Stimulated activated CD4-positive, alpha-beta T cell treated with anti-CD3 and anti-CD28 coated beads, TNF-alpha, amount 100 ng/mL, for 1 hour (primary cell): Measurements from ENCODE around the gene NDC1.
"Not testable (repeated sequence)": the region's sequence is repeated elsewhere in the genome, so short reads cannot be mapped to it uniquely, and the experiment has no call there.

Experiments used
- DNase-seq, 3 donors: peaks; one replicate each; pipeline ENCODE4 v3.0.0-alpha.2; 2020; ENCODE audit warnings: low read depth in 3 of 3, low spot score in 1 of 3

The NDC1 gene

GRCh38 chr1:53766194-53766742 is 71.8 kb downstream of the NDC1 start:
- no peak for DNase-seq

DNA sequence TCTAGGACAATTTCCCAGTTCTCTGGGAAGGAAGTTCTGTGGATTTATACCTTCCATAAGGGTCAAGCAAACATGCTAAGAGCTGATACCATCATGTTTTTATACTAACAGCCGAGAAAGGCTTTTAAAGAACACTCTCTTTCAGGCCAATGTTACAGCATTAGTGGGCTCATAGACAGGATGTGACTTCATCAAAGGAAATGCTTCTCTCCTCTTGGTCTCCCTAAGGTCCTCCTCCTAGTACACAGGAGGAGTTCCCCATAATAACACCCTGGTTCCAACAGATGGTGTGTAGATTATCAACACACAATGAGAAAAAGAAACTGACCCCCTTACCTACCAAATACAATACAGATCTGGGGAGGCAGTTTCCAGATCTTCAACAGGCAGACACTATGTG is 72.4 kb downstream of the NDC1 start:
- no peak for DNase-seq

DNA sequence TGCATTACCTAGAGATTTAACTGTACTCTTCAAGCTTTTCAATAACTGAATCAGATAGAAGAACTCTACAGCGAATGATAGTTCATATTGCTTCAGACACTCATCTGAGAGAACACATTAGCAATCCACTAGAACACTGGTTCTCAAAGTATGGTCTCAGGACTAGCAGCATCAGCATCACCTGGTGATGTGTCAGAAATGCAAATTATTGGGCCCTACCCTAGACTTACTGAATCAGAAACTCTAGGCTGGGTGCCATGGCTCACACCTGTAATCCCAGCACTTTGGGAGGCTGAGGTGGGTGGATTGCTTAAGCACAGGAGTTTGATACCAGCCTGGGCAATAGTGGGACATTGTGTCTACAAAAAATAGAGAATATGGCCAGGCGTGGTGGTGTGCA is 74.2 kb downstream of the NDC1 start:
- DNase-seq: no peak

DNA sequence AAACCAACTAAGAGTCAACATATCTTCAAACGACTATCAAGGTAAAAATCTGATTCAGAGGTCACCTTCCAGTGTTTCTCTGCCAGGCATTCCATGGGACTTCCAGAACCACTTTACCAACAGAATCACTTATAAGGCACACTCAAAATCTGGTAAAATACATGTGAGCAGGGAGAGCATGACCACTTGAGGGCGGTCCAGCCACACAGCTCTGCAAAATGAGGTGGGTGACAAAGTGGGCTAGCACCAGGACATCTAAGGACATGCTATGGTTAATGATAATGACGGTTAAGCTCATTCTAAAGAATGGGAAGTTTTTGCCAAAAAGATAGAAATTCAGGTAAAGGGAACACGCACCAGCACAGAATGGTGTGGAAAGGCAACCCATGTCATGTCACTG is 74.6 kb downstream of the NDC1 start:
- DNase-seq: no peak

- DNase-seq: not testable (repeated sequence)
These were observed 77.6 kb downstream of the NDC1 start for GRCh38 chr1:53760497-53760896.

DNA sequence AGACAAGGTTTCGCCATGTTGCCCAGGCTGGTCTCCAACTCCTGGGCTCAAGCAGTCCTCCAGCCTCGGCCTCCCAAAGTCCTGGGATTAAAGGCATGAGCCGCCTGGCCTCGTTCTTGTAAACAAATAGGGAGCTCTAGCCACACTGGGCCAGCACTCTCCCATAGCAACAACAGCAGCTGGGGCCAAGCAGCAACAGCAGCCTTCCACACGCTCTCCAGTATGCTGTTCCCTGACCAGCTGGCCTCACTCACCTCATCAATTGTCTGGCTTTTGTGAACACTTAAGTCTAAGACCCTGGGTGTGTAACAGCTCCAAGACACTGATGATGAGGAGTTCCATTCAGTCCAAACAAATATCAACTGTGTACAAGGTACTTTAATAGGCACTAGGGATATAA is 82.2 kb downstream of the NDC1 start:
- DNase-seq: no peak

- DNase-seq: no peak
These were observed 83.4 kb downstream of the NDC1 start for GRCh38 chr1:53754484-53755312.

GRCh38 chr1:53752281-53752680 is 85.8 kb downstream of the NDC1 start:
- no peak for DNase-seq

DNA sequence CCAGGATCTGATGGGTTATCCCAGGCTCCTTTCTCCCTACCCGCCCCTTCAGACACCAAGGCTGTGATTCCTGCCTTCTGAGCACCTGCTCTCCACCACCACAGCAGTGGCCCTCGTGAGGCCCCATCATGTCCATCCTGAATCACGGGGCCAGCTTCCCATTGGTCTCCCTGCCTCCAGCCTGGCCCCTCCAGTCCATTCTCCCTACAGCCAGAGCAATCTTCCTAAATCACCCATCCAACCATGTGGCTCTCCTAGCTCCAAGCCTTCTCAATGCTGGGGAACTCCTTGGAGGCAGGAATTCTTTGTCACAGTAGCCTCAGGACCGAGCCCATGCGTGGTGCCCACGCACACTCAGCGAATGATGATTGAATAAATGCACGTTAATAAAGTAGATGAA is 90.3 kb downstream of the NDC1 start:
- DNase-seq: no peak

DNA sequence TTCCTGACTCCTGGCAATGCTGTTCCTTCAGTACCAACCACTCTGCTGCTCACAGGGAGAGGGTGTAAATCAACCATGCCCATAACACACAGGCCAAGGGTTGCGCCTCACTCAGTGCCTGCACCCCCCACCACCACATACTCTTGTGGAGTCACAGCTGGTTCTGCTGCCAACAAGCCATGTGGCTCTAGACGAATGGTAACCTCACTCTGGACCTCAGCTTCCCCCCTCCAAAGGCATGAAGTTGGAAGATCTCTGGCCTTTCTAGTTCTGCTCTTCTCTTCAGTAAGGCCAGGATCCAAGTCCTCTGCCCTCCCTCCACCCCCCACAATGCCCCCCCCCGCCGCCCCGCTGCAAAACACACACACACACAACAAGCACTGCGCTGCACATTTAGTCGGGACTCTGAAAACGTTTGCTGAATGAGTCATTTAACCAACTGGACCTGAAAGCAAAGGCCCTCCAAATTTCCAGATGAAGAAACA is 97.4 kb downstream of the NDC1 start:
- DNase-seq: no peak

- DNase-seq: peak in 1 of 3 donors; percentile 18
These were observed 98.9 kb downstream of the NDC1 start, which contains the start of gene GLIS1 for GRCh38 chr1:53739109-53739681. GLIS1 (minus strand) TSS chr1:53739164; CDS start chr1:53738064, 1,100 bp downstream.

DNA sequence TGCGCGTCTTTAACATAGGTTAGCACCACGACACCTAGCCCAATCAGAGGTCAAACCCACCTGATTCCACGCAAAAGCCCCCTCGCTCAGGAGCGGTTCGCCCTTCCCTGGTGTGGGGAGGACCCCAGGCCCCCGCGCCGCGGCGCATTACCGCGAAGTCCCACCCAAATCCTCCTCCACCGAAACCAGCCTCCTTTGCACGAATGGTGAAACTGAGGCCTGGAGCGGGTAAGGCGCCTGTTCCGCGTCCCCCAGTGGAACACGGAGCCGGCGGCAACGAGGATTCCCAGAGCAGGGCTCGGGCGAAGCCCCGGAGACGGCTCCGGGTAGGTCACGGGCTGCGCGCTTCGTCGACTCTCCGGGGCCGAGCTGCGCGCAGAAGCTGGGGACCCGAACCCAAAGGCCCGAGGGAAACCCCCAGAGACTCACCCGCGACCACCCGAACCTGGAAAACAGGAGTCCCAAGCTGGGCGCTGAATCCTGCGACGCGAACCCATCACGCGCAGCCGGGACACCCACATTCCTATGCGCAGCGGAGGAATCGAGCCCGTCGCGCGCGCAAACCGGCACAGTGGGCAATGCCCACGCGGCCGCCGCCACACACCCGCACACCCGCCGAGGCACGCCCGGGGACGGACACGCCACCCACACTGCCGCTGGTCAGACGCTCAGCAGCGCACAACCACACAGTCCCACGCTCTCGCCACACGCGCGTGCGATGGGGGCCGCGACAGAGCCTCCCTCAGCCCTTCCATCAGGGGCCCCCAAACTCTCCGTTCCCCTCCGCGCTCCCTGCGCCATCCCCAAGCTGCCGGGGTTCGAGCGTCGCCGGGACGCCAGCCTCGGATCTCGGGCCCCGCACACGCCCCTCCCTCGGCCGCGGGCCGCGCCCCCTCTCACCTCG is 99.6 kb downstream of the NDC1 start:
- DNase-seq: no peak

DNA sequence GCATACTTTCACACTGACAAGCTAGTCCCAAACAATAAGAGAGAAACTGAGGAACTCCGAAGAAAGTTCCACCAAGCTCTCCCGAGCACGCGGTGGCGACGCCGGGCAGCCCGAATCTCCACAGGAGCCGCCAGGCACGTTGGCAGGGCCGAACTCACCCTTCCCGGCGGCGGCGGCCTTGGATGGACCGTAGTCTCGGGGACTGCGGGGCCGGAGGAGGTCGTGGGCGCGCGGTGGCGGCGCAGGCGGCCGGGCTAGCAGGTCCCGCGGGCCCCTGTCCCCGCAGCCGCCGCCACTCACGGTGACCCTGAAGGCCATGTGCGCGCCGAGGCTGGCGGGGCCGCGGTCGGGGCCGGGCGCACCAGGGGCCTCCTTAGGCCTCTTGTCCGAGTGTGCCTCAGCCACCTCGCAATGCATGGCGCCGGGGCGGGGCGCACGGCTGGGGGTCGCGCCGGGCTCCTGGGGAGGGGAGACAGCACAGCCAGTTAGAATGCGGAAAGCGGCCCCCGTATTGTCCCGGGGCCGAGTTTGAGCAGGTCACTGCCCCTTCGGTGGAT is 100.4 kb downstream of the NDC1 start:
- DNase-seq: no peak

GRCh38 chr1:53736290-53736689 is 101.8 kb downstream of the NDC1 start:
- DNase-seq: no peak

DNA sequence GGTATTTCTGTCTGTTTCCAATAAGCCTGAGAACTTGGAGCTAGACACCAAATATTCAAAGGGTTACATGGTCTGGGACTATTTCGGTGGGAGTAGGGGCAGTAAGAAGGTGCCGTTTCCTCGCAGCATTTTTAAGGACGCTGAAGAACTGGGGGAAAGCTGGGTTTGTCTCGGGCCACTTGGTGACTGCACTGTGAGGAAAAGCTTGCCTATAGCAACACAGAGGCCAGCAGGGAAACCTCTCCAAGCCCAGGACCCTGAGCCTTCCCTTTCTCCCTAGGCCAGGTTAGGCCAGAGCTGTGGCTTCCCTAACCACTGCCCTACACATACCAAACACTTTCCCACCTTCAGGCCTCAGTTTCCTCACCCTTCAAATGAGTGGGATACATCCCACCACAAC is 102.4 kb downstream of the NDC1 start:
- DNase-seq: no peak

GRCh38 chr1:53735261-53735660 is 102.8 kb downstream of the NDC1 start:
- DNase-seq: no peak

- no peak for DNase-seq
These were observed 103.4 kb downstream of the NDC1 start for GRCh38 chr1:53734650-53735211.

GRCh38 chr1:53733975-53734649 is 104.0 kb downstream of the NDC1 start:
- no peak for DNase-seq

- no peak for DNase-seq
These were observed 104.6 kb downstream of the NDC1 start for GRCh38 chr1:53733447-53733931.

- DNase-seq: no peak
These were observed 105.2 kb downstream of the NDC1 start for GRCh38 chr1:53732912-53733317.
